Ishikawa (cell line): ENCODE results near the gene B4GALT6.

Experiments used
- CEBPB ChIP-seq: IDR thresholded peaks from 2 replicates; pipeline ENCODE4 v1.6.1; 2012
- CREB1 ChIP-seq: IDR thresholded peaks from 2 replicates; pipeline ENCODE4 v1.6.1; 2012; ENCODE audit warnings: low read depth
- EGR1 ChIP-seq: IDR thresholded peaks from 2 replicates; pipeline ENCODE4 v1.6.1; 2012
- EP300 ChIP-seq: IDR thresholded peaks from 2 replicates; pipeline ENCODE4 v1.6.1; 2012; ENCODE audit warnings: borderline replicate concordance
- FOXM1 ChIP-seq: IDR thresholded peaks from 2 replicates; pipeline ENCODE4 v1.6.1; 2012; ENCODE audit warnings: low read depth, borderline replicate concordance
- MAX ChIP-seq: IDR thresholded peaks from 2 replicates; pipeline ENCODE4 v1.6.1; 2012
- NFIC ChIP-seq: IDR thresholded peaks from 2 replicates; pipeline ENCODE4 v1.6.1; 2012
- RAD21 ChIP-seq: IDR thresholded peaks from 2 replicates; pipeline ENCODE4 v1.6.1; 2012; ENCODE audit warnings: low read depth
- TAF1 ChIP-seq: IDR thresholded peaks from 2 replicates; pipeline ENCODE4 v1.6.1; 2012; ENCODE audit warnings: low read depth, mild to moderate bottlenecking
- TCF12 ChIP-seq: IDR thresholded peaks from 2 replicates; pipeline ENCODE4 v1.6.1; 2012; ENCODE audit warnings: low read depth
- TEAD4 ChIP-seq: IDR thresholded peaks from 2 replicates; pipeline ENCODE4 v1.6.1; 2012
- USF1 ChIP-seq: IDR thresholded peaks from 2 replicates; pipeline ENCODE4 v1.6.1; 2012
- YY1 ChIP-seq: IDR thresholded peaks from 2 replicates; pipeline ENCODE4 v1.6.1; 2012; ENCODE audit warnings: low read depth
- ZBTB7A ChIP-seq: IDR thresholded peaks from 2 replicates; pipeline ENCODE4 v1.6.1; 2012; ENCODE audit warnings: low read depth
- TF ChIP-seq, protein P1 (sequence below): IDR thresholded peaks from 2 replicates; pipeline ENCODE4 v1.6.1; 2012; ENCODE audit warnings: low read depth, mild to moderate bottlenecking

Gene B4GALT6

DNA sequence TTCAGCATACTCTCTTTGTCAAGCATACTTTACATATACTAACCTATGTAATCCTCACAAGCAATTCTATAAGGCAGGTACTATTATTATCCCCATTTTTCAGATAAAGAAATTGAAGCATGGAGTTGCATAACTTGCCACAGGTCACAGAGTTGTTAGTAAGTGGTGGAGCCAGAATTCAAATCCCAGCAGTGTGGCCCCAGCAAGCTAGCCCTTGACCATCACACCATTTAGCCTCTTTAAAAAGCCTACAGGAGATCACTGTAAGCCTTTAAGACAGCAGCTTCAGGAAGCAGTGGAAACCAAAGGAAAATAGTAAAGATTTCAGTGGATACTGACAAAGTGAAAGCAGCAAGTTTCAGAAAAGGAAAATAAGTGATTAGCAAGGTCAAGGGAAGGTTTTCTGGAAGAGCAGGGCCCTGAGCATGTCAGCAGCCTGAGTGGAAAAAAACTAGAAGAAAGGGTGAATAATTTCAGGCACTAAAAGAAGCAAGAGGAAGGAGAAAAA lies 11.7 kb downstream of the B4GALT6 start:
- TF ChIP-seq, protein P1, sequence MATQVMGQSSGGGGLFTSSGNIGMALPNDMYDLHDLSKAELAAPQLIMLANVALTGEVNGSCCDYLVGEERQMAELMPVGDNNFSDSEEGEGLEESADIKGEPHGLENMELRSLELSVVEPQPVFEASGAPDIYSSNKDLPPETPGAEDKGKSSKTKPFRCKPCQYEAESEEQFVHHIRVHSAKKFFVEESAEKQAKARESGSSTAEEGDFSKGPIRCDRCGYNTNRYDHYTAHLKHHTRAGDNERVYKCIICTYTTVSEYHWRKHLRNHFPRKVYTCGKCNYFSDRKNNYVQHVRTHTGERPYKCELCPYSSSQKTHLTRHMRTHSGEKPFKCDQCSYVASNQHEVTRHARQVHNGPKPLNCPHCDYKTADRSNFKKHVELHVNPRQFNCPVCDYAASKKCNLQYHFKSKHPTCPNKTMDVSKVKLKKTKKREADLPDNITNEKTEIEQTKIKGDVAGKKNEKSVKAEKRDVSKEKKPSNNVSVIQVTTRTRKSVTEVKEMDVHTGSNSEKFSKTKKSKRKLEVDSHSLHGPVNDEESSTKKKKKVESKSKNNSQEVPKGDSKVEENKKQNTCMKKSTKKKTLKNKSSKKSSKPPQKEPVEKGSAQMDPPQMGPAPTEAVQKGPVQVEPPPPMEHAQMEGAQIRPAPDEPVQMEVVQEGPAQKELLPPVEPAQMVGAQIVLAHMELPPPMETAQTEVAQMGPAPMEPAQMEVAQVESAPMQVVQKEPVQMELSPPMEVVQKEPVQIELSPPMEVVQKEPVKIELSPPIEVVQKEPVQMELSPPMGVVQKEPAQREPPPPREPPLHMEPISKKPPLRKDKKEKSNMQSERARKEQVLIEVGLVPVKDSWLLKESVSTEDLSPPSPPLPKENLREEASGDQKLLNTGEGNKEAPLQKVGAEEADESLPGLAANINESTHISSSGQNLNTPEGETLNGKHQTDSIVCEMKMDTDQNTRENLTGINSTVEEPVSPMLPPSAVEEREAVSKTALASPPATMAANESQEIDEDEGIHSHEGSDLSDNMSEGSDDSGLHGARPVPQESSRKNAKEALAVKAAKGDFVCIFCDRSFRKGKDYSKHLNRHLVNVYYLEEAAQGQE: no peak
- TF ChIP-seq NFIC (no peak), TAF1 (no peak), CREB1 (no peak), TCF12 (no peak), CEBPB (no peak), MAX (no peak), TEAD4 (no peak)

DNA sequence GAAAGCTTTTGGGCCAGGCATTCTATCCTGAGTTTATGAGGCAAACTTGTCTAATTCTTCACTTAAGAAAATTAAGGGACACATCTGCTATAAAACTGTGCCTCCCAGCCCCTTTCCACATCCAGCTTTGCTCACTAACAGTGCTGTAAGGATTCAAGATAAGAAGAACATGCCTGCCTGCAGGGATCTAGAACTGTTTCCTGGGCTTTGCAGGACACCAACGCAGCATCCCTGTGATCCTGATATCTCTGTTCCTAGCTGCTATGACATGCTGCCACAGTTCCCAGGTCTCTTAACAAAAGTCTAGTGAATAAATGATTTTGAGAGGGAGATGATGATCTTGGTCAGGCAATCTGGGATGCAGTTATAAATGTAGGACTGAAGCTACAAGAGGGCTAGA lies 12.4 kb downstream of the B4GALT6 start:
- TF ChIP-seq TCF12 (no peak), TAF1 (no peak), EP300 (no peak), MAX (no peak), YY1 (no peak), ZBTB7A (no peak), EGR1 (no peak), TEAD4 (no peak), RAD21 (no peak), NFIC (no peak), CREB1 (no peak), CEBPB (no peak), USF1 (no peak), FOXM1 (no peak)
- TF ChIP-seq, protein P1: no peak

DNA sequence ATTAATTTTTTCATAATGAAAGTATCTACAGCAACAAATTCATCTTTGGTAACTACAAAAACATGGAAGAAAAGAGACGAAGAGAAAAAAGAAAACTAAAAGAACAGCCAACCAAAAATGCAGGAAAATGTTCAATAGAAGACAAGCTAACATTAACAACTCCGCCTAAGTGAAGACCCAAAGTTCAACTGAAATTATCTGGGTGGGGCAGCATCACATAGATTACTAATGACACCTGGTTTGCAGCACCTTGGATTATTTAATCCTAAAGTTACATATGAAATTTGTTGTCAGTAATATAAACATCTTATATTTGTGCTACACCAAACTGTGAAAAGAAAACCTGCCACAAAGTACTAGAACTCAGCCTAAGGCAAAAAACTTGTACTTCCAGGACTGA lies 14.8 kb downstream of the B4GALT6 start:
- no peak for TF ChIP-seq TEAD4
- no peak for TF ChIP-seq NFIC
- no peak for TF ChIP-seq USF1
- TF ChIP-seq ZBTB7A: no peak
- TF ChIP-seq CREB1: no peak
- no peak for TF ChIP-seq CEBPB
- no peak for TF ChIP-seq MAX
- no peak for TF ChIP-seq EGR1
- no peak for TF ChIP-seq RAD21

DNA sequence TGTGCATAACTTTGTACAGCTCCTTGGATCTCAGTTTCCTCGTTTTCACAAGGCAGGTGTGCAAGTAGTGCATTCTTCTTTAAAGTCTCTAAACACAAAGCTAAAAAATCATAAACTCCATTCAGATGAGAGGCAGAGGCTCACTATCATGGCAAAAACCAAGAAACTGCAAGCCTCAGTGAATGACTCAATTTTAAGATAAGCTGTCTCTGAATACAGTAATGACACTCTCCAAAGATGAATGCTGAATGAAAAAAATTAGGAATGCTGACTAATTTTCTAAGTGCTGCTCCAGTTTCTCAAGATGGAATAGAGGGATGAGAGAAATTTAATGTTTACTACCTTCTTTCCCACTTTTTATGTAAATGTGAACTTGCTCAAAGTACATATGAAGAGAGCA lies 17.2 kb downstream of the B4GALT6 start:
- no peak for TF ChIP-seq TCF12
- no peak for TF ChIP-seq CEBPB
- no peak for TF ChIP-seq EGR1
- no peak for TF ChIP-seq CREB1
- no peak for TF ChIP-seq ZBTB7A
- TF ChIP-seq RAD21: no peak

GRCh38 chr18:31666055-31666454 lies 18.3 kb downstream of the B4GALT6 start:
- no peak for TF ChIP-seq RAD21
- no peak for TF ChIP-seq TAF1
- no peak for TF ChIP-seq EP300
- no peak for TF ChIP-seq TCF12
- no peak for TF ChIP-seq FOXM1

DNA sequence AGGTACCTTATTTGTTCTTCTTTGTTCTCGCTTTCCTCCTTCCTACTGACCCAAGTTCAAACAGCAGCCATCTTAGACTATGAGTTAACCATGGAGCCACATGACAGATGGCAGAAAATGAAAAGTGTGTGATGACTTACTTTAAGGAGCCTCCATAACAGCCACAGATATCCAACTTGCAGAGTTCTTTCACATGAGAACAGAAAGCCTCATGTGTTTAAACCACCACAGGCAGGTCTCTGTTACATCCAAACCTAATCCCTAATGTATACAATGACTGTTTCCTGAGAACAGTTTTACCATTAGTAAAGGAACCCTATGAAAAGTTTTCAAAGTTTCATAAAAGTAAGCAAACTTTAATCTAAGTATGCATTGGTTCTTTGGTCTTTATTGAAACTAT lies 20.3 kb downstream of the B4GALT6 start:
- TF ChIP-seq EP300 (no peak), MAX (no peak), CREB1 (no peak)
- TF ChIP-seq, protein P1: no peak
